ENCODE results near the gene ZNF514.

GRCh38 chr2:95109260-95109659, 50.4 kb downstream of the ZNF514 start:
- no peak for TF ChIP-seq POLR2A (IDR thresholded peaks at IDR 0.05)
- TF ChIP-seq CTCF (IDR thresholded peaks at IDR 0.05): no peak
